Gastrocnemius medialis (tissue), 4 donors: Measurements from ENCODE around the gene TMEM101. TPM values are rescaled to one million over a fixed set of nuclear protein-coding genes. Genes with fewer than 3 reads are reported as not detected.
A peak's percentile ranks its signal among the peaks of the same experiment; 100 is the strongest.

Experiments used
- ATAC-seq, 2 donors: fragments of 150-250 bp; one replicate each; pipeline ENCODE4 v1.9.1; 2016
- DNase-seq, 2 donors: peaks; one replicate each; pipeline ENCODE4 v3.0.0-alpha.2; 2019
- H3K27ac ChIP-seq, 4 donors: fragments of 200-600 bp; sonication (generic); 1 replicate in 1 of 4; 2 replicates in 3 of 4; pipeline ENCODE4 v1.5.1; 2016 to 2018; ENCODE audit warnings: mild to moderate bottlenecking in 2 of 4, moderate library complexity in 1 of 4
- H3K27me3 ChIP-seq, 3 donors: fragments of 200-600 bp; sonication (generic) in 2 of 3; 1 replicate in 1 of 3; 2 replicates in 2 of 3; pipeline versions ENCODE4 v1.5.1 to v1.6.0; 2016 to 2019; ENCODE audit warnings: mild to moderate bottlenecking in 1 of 3, moderate library complexity in 1 of 3
- H3K36me3 ChIP-seq, 2 donors: fragments of 200-600 bp; sonication (generic) in 1 of 2; one replicate each; pipeline ENCODE4 v1.5.1; 2017 to 2018
- H3K4me1 ChIP-seq, 2 donors: fragments of 200-600 bp; sonication (generic) in 1 of 2; one replicate each; pipeline ENCODE4 v1.5.1; 2016 to 2017; ENCODE audit warnings: mild to moderate bottlenecking in 2 of 2
- H3K4me3 ChIP-seq, 4 donors: fragments of 200-600 bp; sonication (generic) in 3 of 4; 1 replicate in 1 of 4; 2 replicates in 3 of 4; pipeline ENCODE4 v1.5.1; 2016 to 2019; ENCODE audit warnings: mild to moderate bottlenecking in 2 of 4
- H3K9me3 ChIP-seq, 3 donors: fragments of 200-600 bp; sonication (generic) in 2 of 3; 1 replicate in 1 of 3; 2 replicates in 2 of 3; pipeline ENCODE4 v1.5.1; 2016 to 2019
- CTCF ChIP-seq, 5 experiments: fragments of 450-650 bp in 3 of 5; fragments of 200-600 bp in 2 of 5; sonication (generic) in 2 of 5; IDR thresholded peaks in 4 of 5; conservative IDR thresholded peaks in 1 of 5; 1 replicate in 4 of 5; 2 replicates in 1 of 5; pipeline ENCODE4 v1.5.1; 2016 to 2019; ENCODE audit warnings: antibody characterized with exemption in 5 of 5, mild to moderate bottlenecking in 3 of 5, moderate library complexity in 3 of 5
- POLR2A ChIP-seq, 2 donors: fragments of 450-650 bp; IDR thresholded peaks; one replicate each; pipeline ENCODE4 v1.6.1; 2017; ENCODE audit warnings: antibody characterized with exemption in 2 of 2, mild to moderate bottlenecking in 2 of 2, moderate library complexity in 2 of 2
- in situ Hi-C, 4 donors: fragments of 200-750 bp; cut with MboI; loops; one replicate each; pipeline versions ENCODE4 v1.15.0 to v1.8.0; 2017; ENCODE audit warnings: low sequenced_read_pairs in 4 of 4
- intact Hi-C: fragments of 100-400 bp; cut with DNase I; formaldehyde crosslinking; loops from one replicate; pipeline ENCODE4 v1.15.1; 2023; ENCODE audit warnings: low total_unique reads
- total RNA-seq, 4 donors: library from RNA; depleted of rRNA; stranded (reverse); fragments of >200 nt; gene quantifications; one replicate each; pipeline versions ENCODE4 v1.1.0 to v1.2.3, GENCODE V29; 2016

The TMEM101 gene
- total RNA-seq, 4 donors from 2014 or later: 28.8 to 38.3 (median 36.4) TPM

GRCh38 chr17:44045486-44045885, 30.7 kb upstream of the TMEM101 start:
- no peak for TF ChIP-seq CTCF (IDR thresholded peaks at IDR 0.05 in 4 of 5, conservative IDR thresholded peaks at IDR 0.05 in 1 of 5)
- TF ChIP-seq POLR2A (IDR thresholded peaks at IDR 0.05): no peak
- ATAC-seq (no peak), DNase-seq (no peak)
- peaks cover 17 to 19% of the 10 kb centered on the region in 2 donors for H3K4me1 ChIP-seq
- no peaks in the 10 kb centered on the region for H3K27me3 ChIP-seq
- no peak overlapping the region for H3K27ac ChIP-seq
- intact Hi-C loops (no loop called here), in situ Hi-C loops (loop anchor here in 1 of 4 donors (10.0 kb wide), 1 partner anchor 101 kb away; the partner anchor contains the start of gene PPY)
- no peaks in the 10 kb centered on the region for H3K9me3 ChIP-seq
- H3K36me3 ChIP-seq: peaks cover 0 to 14% of the 10 kb centered on the region in 2 donors
- no peak overlapping the region for H3K4me3 ChIP-seq

GRCh38 chr17:44044071-44044470, 29.3 kb upstream of the TMEM101 start:
- TF ChIP-seq POLR2A (IDR thresholded peaks at IDR 0.05) (no peak), CTCF (IDR thresholded peaks at IDR 0.05 in 4 of 5, conservative IDR thresholded peaks at IDR 0.05 in 1 of 5) (no peak)
- H3K9me3 ChIP-seq: no peaks in the 10 kb centered on the region
- no peak overlapping the region for H3K4me3 ChIP-seq
- peaks cover 0 to 4% of the 10 kb centered on the region in 2 donors for H3K36me3 ChIP-seq
- intact Hi-C loops (no loop called here), in situ Hi-C loops (loop anchor here in 2 of 4 donors (5.0 to 10.0 kb wide), 2 partner anchors 99 to 102 kb away; partner anchors contain the start of gene PPY (in 2 of the 2))
- ATAC-seq (no peak), DNase-seq (no peak)
- peaks cover 27 to 30% of the 10 kb centered on the region in 2 donors for H3K4me1 ChIP-seq
- no peaks in the 10 kb centered on the region for H3K27me3 ChIP-seq
- peak overlapping the region in 3 of 4 donors; percentile 31 to 40 (median 40) for H3K27ac ChIP-seq

GRCh38 chr17:44043272-44043696, 28.5 kb upstream of the TMEM101 start:
- H3K4me1 ChIP-seq: peaks cover 31 to 38% of the 10 kb centered on the region in 2 donors
- no peaks in the 10 kb centered on the region for H3K36me3 ChIP-seq
- no peak for ATAC-seq
- in situ Hi-C loops: loop anchor here in 2 of 4 donors (5.0 to 10.0 kb wide), 2 partner anchors 98 to 101 kb away; partner anchors contain the start of gene PPY (in 2 of the 2)
- H3K9me3 ChIP-seq: no peaks in the 10 kb centered on the region
- H3K27ac ChIP-seq: peak overlapping the region in 3 of 4 donors; percentile 31 to 40 (median 40)
- no peak for DNase-seq
- intact Hi-C loops: no loop called here
- H3K27me3 ChIP-seq: no peaks in the 10 kb centered on the region
- no peak overlapping the region for H3K4me3 ChIP-seq
- no peak for TF ChIP-seq POLR2A (IDR thresholded peaks at IDR 0.05)
- TF ChIP-seq CTCF (IDR thresholded peaks at IDR 0.05 in 4 of 5, conservative IDR thresholded peaks at IDR 0.05 in 1 of 5): no peak

- Histone ChIP-seq H3K27me3 (no peaks in the 10 kb centered on the region), H3K9me3 (no peaks in the 10 kb centered on the region), H3K27ac (peak overlapping the region; percentile 82 to 91 (median 84)), H3K4me1 (peaks cover 40 to 46% of the 10 kb centered on the region in 2 donors), H3K36me3 (peaks cover 0 to 19% of the 10 kb centered on the region in 2 donors), H3K4me3 (no peak overlapping the region)
- TF ChIP-seq CTCF (IDR thresholded peaks at IDR 0.05 in 4 of 5, conservative IDR thresholded peaks at IDR 0.05 in 1 of 5) (no peak), POLR2A (IDR thresholded peaks at IDR 0.05) (no peak)
- ATAC-seq: peak; percentile 57 to 61
- in situ Hi-C loops (loop anchor here in 3 of 4 donors (5.0 to 10.0 kb wide), 2 partner anchors 95 to 98 kb away; partner anchors contain the start of gene PPY (in 3 of the 3)), intact Hi-C loops (loop anchor here (2.0 kb wide), 2 partner anchors 25 to 33 kb away; partner anchors contain the start of gene TMEM101)
- DNase-seq: peak in 1 of 2 donors; percentile 25
Observed at GRCh38 chr17:44039829-44040635, 25.3 kb upstream of the TMEM101 start.
